GM12878 (cell line): ENCODE measurements around the gene CLASP2. TPM values are rescaled to one million over a fixed set of nuclear protein-coding genes. Genes with fewer than 3 reads are reported as not detected.
A peak's percentile ranks its signal among the peaks of the same experiment; 100 is the strongest.

Experiments
- ATAC-seq: fragments of 200-7000 bp; cut with Tn5 transposase; 3 replicates; pipeline ENCODE4 v1.9.1; 2020; ENCODE audit warnings: mild to moderate bottlenecking, moderate library complexity
- BruUV-seq: library from RNA; stranded (reverse); fragments of 400-500 nt; replicated peaks from 2 replicates; lab custom pipeline; 2021; lab: Mats Ljungman, UMichigan
- CTCF ChIA-PET: fragments of 300-600 bp; sonication (Branson Sonifier 250); formaldehyde crosslinking; extraction: SDS; loops from one replicate; lab custom pipeline; 2021; ENCODE audit warnings: inconsistent platforms; lab: Yijun Ruan, JAX
- POLR2A ChIA-PET: fragments of 350-600 bp; formaldehyde crosslinking; extraction: SDS; loops from one replicate; lab custom pipeline; 2021; ENCODE audit warnings: inconsistent platforms; lab: Charles Lee
- RAD21 ChIA-PET: fragments of 300-600 bp; sonication (Branson Sonifier 250); formaldehyde crosslinking; loops from one replicate; lab custom pipeline; 2023; ENCODE audit warnings: antibody characterized with exemption; ENCODE audit not compliant: unreplicated experiment; lab: Charles Lee
- SMC1A ChIA-PET: fragments of 300-600 bp; sonication (Branson Sonifier 250); formaldehyde crosslinking; loops from one replicate; lab custom pipeline; 2023; ENCODE audit not compliant: unreplicated experiment, uncharacterized antibody; lab: Charles Lee
- DNase-seq: peaks from one replicate; pipeline ENCODE4 v3.0.0-alpha.2; 2011; ENCODE audit warnings: low read depth, low spot score
- FAIRE-seq: peaks from 3 replicates; lab custom pipeline; 2011; peaks lifted over from hg19 to GRCh38; lab: Jason Lieb, UNC
- H2AFZ ChIP-seq: 2 replicates; pipeline ENCODE4 v1.6.0; 2011; ENCODE audit warnings: low read depth, low read length, control low read depth; ENCODE audit not compliant: control insufficient read depth
- H3K27ac ChIP-seq: 2 replicates; pipeline ENCODE4 v1.5.1; 2011; ENCODE audit warnings: control low read depth; ENCODE audit not compliant: control insufficient read depth, insufficient read depth
- H3K27me3 ChIP-seq, 2 experiments: replicated peaks in 1 of 2; 2 replicates each; pipeline versions ENCODE4 v1.6.0 to v1.6.1; 2011; ENCODE audit warnings: low read length in 1 of 2; ENCODE audit not compliant: control insufficient read depth in 2 of 2, insufficient read depth in 2 of 2
- H3K36me3 ChIP-seq, 2 experiments: 2 replicates each; pipeline ENCODE4 v1.5.1; 2011; ENCODE audit warnings: low read length in 1 of 2; ENCODE audit not compliant: control insufficient read depth in 2 of 2, insufficient read depth in 2 of 2
- H3K4me1 ChIP-seq: 2 replicates; pipeline ENCODE4 v1.6.1; 2011; ENCODE audit warnings: mild to moderate bottlenecking, low read length, moderate library complexity, mixed read lengths; ENCODE audit not compliant: control insufficient read depth, insufficient read depth
- H3K4me2 ChIP-seq: 2 replicates; pipeline ENCODE4 v1.6.0; 2011; ENCODE audit warnings: control low read depth; ENCODE audit not compliant: control insufficient read depth, insufficient read depth
- H3K4me3 ChIP-seq: fragments of 200-600 bp; sonication (generic); 2 replicates; pipeline ENCODE4 v1.5.1; 2016
- H3K79me2 ChIP-seq: 2 replicates; pipeline ENCODE4 v1.6.0; 2011; ENCODE audit warnings: low read length; ENCODE audit not compliant: control insufficient read depth, insufficient read depth
- H3K9ac ChIP-seq: 2 replicates; pipeline ENCODE4 v1.8.0; 2011; ENCODE audit warnings: low read length, control low read depth, mixed read lengths; ENCODE audit not compliant: control insufficient read depth, insufficient read depth
- H3K9me3 ChIP-seq: replicated peaks from 3 replicates; pipeline ENCODE4 v1.5.1; 2011; ENCODE audit warnings: mild to moderate bottlenecking, low read length; ENCODE audit not compliant: control insufficient read depth, insufficient read depth
- H4K20me1 ChIP-seq: 2 replicates; pipeline ENCODE4 v1.6.0; 2011; ENCODE audit not compliant: control insufficient read depth, insufficient read depth
- ATF7 ChIP-seq: fragments of 450-650 bp; IDR thresholded peaks from 2 replicates; pipeline ENCODE4 v1.6.1; 2016; ENCODE audit warnings: low read depth, mild to moderate bottlenecking
- MEF2B ChIP-seq: fragments of 450-650 bp; IDR thresholded peaks from 2 replicates; pipeline ENCODE4 v1.6.1; 2018; ENCODE audit warnings: mild to moderate bottlenecking, moderate library complexity; ENCODE audit not compliant: partially characterized antibody, poor library complexity, severe bottlenecking
- ZNF217 ChIP-seq: fragments of 450-650 bp; IDR thresholded peaks from 2 replicates; pipeline ENCODE4 v1.6.1; 2017; ENCODE audit warnings: antibody characterized with exemption, mild to moderate bottlenecking
- WGBS: methylation state at CpG from one replicate; pipeline ENCODE4 v1.1.6; 2016; ENCODE audit warnings: low lambda C conversion rate; ENCODE audit not compliant: insufficient replicate concordance, insufficient coverage; ENCODE audit errors: missing lambda C conversion rate; 5-methylcytosine and 5-hydroxymethylcytosine counted together
- in situ Hi-C: fragments of 300-500 bp; cut with MboI; formaldehyde crosslinking; loops from 9 replicates; pipeline ENCODE4 v1.14.3; 2018; ENCODE audit warnings: mixed read lengths
- intact Hi-C: fragments of 100-400 bp; cut with micrococcal nuclease; formaldehyde crosslinking; loops from one replicate; pipeline ENCODE4 v1.14.2; 2022; ENCODE audit not compliant: unreplicated experiment
- polyA plus RNA-seq, 11 experiments: library from polyadenylated mRNA; depleted of rRNA in 4 of 11; unstranded in 6 of 11; stranded (reverse) in 5 of 11; fragments of >200 nt; fragmentation: Nextera tagmentation in 4 of 11; fragmentation: Illumina TruSeq in 1 of 11; extraction: Ambion mirVana in 4 of 11; extraction: Trizol in 1 of 11; gene quantifications; 1 replicate in 1 of 11; 2 replicates in 10 of 11; pipeline versions ENCODE4 v1.2.1 to v1.2.3, GENCODE V29; 2011 to 2016; ENCODE audit warnings: inconsistent platforms in 2 of 11, missing spikeins in 2 of 11, low read depth in 1 of 11
- total RNA-seq, 4 experiments: library from RNA; depleted of rRNA in 3 of 4; stranded (reverse); fragments of >200 nt in 3 of 4; fragmentation: Illumina TruSeq in 1 of 4; extraction: Trizol in 1 of 4; gene quantifications; 2 replicates each; pipeline versions ENCODE4 v1.2.1 to v1.2.3, GENCODE V29; 2013 to 2021
- TF ChIP-seq, protein P1 (sequence below): fragments of 450-650 bp; formaldehyde crosslinking; IDR thresholded peaks from 2 replicates; pipeline ENCODE4 v1.4.0; 2020; ENCODE audit warnings: mild to moderate bottlenecking, moderate library complexity
- TF ChIP-seq, protein P2 (sequence below): IDR thresholded peaks from 2 replicates; pipeline ENCODE4 v1.6.1; 2011; ENCODE audit warnings: low read depth, mild to moderate bottlenecking, low read length, moderate library complexity, borderline replicate concordance; ENCODE audit errors: extremely low read depth

CLASP2 gene
- total and polyA plus RNA-seq, 10 of the 15 experiments (the other 5 are each of a cell fraction or from before 2014, with no cell fraction given) = 4.0 to 38.3 (median 26.8) TPM

DNA sequence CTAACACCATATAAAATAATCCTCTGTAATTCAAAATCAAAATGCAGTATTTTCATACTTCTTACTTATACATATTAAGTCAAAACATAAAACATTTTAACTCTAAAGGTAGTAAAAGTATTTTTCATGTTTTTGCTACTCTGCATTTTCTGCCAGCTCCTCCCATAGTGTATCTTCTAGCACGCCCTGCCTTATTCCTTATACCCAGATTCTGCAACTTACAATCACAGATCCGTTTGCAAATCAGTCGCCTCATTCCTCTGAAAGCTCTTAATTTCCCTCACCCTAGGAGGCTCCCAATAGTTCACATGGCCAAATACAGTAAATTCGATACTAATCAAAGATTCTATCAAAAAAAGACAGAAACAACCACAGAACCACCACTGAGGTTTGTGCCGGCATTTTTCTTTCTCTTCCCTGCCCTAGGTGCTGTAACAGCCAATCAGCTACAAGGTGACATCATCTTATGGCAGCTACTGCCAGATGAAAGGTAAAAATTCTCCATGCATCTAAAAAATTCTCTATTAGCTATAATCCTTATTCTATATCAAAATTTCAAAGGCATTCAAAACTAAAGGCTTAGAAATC lies 72.9 kb downstream of the CLASP2 start:
- Histone ChIP-seq H3K36me3 (no peaks in the 10 kb centered on the region; a peak in 1 of 4 replicates), H4K20me1 (no peaks in the 10 kb centered on the region), H3K4me1 (no peaks in the 10 kb centered on the region), H3K79me2 (no peaks in the 10 kb centered on the region), H3K4me2 (no peak overlapping the region), H2AFZ (no peak overlapping the region), H3K4me3 (no peak overlapping the region), H3K27me3 (no peaks in the 10 kb centered on the region), H3K9me3 (no peaks in the 10 kb centered on the region), H3K27ac (no peak overlapping the region)
- ChIA-PET RAD21 (interaction anchor here (1.3 to 2.3 kb wide), 2 partner anchors 8 to 14 kb away, joined by 5 to 8 read pairs; no protein-coding TSS in a partner anchor), CTCF (interaction anchor here (0.6 to 2.2 kb wide), 11 partner anchors 8 to 154 kb away, joined by 3 to 9 read pairs (median 3); partner anchors contain the start of gene CLASP2), POLR2A (interaction anchor here (0.6 kb wide), 1 partner anchor 12 kb away, joined by 4 read pairs; no protein-coding TSS in a partner anchor), SMC1A (interaction anchor here (0.6 to 1.8 kb wide), 8 partner anchors 8 to 509 kb away, joined by 3 to 5 read pairs (median 4); no protein-coding TSS in a partner anchor)
- DNase-seq (no peak), ATAC-seq (no peak), FAIRE-seq (no peak)
- in situ Hi-C loops (no loop called here), intact Hi-C loops (no loop called here)
- BruUV-seq = no TSS peak
- WGBS = 99% methylated on average over 5 of the region's 5 CpGs
- TF ChIP-seq MEF2B (no peak), ZNF217 (no peak), ATF7 (peak; percentile 48; the same call in 1 of the 2 replicates)
- TF ChIP-seq, protein P1, sequence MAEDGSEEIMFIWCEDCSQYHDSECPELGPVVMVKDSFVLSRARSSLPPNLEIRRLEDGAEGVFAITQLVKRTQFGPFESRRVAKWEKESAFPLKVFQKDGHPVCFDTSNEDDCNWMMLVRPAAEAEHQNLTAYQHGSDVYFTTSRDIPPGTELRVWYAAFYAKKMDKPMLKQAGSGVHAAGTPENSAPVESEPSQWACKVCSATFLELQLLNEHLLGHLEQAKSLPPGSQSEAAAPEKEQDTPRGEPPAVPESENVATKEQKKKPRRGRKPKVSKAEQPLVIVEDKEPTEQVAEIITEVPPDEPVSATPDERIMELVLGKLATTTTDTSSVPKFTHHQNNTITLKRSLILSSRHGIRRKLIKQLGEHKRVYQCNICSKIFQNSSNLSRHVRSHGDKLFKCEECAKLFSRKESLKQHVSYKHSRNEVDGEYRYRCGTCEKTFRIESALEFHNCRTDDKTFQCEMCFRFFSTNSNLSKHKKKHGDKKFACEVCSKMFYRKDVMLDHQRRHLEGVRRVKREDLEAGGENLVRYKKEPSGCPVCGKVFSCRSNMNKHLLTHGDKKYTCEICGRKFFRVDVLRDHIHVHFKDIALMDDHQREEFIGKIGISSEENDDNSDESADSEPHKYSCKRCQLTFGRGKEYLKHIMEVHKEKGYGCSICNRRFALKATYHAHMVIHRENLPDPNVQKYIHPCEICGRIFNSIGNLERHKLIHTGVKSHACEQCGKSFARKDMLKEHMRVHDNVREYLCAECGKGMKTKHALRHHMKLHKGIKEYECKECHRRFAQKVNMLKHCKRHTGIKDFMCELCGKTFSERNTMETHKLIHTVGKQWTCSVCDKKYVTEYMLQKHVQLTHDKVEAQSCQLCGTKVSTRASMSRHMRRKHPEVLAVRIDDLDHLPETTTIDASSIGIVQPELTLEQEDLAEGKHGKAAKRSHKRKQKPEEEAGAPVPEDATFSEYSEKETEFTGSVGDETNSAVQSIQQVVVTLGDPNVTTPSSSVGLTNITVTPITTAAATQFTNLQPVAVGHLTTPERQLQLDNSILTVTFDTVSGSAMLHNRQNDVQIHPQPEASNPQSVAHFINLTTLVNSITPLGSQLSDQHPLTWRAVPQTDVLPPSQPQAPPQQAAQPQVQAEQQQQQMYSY (CRISPR knock-in tag) = no peak
- TF ChIP-seq, protein P2, sequence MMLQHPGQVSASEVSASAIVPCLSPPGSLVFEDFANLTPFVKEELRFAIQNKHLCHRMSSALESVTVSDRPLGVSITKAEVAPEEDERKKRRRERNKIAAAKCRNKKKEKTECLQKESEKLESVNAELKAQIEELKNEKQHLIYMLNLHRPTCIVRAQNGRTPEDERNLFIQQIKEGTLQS = no peak
- TF ChIP-seq, all 136 proteins: peak for 1
- no peak overlapping the region for H3K9ac ChIP-seq
